GM18526 (cell line): ENCODE measurements around the gene SPRR3.

ENCODE experiments used
- POLR2A ChIP-seq: IDR thresholded peaks from 3 replicates; pipeline ENCODE4 v1.6.1; 2011; ENCODE audit not compliant: insufficient read length; ENCODE audit errors: extremely low read depth

The SPRR3 gene, protein sequence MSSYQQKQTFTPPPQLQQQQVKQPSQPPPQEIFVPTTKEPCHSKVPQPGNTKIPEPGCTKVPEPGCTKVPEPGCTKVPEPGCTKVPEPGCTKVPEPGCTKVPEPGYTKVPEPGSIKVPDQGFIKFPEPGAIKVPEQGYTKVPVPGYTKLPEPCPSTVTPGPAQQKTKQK

DNA sequence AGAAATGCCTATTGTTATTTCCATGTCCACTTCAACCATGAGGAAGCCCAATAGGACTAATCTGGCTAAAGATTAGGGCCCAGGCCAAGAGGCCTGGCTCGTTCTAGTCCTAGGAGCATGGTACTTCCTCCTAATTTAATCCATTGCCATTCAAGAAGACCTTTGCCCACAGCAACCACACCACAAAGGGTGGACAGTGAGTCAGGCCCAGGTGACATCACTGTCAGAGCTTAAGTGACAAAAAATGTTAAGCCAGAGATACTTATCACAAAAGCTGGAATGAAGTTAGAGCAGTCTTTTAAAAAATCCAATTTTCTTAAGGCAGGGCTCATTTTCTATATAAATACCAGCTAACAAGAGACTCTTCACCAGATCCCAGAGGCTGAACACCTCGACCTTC lies at the start of gene SPRR3:
SPRR3 (plus strand) TSS at position 368 of the 400 bp plus-strand sequence. CDS start 1,272 bp downstream, outside the sequence.
- TF ChIP-seq POLR2A: no peak

DNA sequence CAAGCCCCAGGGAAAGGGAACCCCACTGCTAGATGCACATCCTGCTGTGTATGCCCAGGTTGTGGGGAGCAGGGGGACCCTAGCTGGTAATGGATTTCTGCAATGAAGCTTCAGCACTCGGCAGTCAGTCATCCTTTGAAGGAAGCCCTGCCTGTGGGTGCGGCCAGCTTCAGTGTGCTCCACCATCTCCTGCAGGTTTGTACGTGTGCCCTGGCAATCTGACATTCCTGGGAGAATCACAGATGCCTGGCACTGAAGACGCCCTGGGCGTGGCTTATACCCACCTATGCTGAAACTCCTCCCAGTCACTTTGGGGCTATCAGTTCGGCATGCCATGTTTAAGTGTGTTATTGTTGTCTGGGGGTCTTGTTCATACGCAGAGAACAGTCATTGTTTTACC lies 47.8 kb upstream of the SPRR3 start:
- no peak for TF ChIP-seq POLR2A

DNA sequence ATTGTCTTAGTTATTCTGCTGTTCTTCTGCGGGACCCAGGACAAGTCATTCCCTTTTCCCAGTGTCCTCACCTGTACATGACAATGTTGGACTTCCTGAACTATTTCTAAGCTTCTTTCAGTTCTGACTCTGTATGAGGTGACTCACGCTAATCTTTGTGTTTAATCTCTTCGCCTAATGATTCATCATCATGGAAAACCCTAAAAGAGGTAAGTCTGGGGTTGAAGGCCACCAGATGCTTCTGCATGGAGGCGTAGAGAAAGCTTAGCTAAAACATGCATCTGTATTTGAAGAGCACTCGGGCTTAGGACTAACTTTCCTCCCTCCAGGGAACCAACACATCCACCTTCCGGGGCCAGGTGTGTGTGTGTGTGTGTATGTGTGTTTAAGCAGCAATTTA lies 47.1 kb upstream of the SPRR3 start:
- no peak for TF ChIP-seq POLR2A

DNA sequence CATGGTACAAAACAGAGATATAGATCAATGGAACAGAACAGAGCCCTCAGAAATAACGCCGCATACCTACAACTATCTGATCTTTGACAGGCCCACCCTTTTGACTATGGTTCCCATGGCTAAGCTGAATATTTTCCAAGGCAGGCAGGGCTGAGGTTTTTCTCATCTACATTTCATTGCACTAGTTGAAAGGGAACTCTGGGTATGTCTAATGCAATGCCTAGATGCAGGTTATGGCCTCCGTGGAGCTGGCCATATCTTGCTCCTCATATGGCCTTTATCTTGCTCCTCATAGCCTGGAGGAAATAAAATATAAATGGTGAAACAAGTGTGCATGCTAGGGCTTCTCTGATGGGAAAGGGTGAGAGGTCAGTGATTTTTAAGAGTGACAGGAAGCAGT lies 44.0 kb upstream of the SPRR3 start:
- TF ChIP-seq POLR2A: no peak

DNA sequence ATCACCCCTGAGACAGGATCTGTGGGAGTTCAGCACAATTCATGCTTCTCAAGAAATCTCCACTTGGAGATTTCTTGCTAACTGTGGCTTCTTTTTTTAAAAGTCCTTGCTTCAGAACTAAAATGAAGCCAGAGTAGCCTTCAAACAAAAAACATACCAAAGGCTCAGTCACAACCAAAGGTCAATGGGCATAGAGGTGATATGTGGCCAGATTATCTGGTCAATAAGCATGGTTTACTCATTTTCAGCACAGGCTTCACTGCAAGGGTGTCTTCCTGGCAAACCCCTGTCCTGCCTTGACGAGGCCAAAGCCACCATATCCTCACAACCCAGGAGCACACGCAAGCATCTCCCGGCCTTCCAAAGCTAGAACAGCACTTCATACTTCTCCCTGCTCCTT lies 42.3 kb upstream of the SPRR3 start:
- TF ChIP-seq POLR2A: no peak

DNA sequence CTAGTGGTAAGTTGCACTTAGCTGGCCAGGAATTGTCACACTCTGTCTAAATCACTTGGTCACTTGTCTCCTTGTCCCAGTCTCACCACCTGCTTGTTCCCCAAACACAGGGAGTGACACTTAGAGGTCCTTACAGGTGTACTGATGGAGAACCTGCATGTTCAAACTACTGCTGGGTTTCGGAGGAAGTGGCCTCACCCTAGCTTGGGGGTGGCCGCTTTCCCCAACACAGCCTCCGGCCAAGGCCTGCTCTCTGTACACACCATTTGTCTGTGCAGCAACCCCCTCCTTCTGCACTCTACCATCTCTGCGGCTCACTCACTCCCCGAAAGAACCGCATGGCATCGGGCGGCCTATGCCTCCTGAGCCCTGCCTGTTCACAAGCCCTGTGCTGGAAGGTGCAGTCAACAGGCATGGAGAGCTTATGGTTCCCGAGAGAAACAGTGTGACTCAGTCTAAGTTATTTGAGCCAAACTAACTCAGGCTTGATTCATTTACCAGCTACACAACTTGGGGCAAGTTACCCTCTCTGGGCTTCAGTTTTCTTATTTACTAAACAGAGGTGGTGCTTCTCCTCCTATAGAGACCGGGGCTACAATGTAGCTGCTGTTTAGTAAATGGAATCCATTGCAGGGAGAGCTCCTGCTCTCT lies 41.6 kb upstream of the SPRR3 start:
- TF ChIP-seq POLR2A: no peak

DNA sequence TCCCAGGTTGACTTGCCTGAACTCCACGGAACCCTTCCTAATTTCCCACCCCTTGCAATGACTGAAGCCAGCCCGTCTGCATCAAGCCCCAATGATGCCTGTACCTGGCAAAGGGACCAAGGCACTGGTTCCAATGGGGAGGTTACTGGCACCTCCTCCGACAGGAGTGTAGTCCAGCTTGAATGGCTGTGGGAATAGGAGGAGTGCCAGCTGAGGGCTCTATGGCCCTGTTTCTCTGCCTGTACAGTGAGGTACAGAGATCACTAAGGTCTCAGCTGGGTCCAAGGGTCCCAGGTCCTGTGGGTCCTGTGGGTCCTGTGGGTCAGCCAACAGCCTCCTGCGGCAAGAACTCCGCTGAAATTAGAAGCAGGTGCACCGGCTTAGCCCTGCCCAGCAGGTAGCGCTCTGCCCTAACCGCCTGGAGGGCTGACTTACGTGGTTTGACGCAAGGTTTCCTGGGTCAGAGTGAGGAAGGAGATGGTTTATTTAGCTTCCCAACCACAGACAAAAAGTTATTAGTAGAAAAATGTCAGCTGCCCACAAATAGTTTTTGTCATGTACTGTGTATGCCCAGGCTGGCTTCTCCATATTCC lies 41.0 kb upstream of the SPRR3 start:
- no peak for TF ChIP-seq POLR2A

DNA sequence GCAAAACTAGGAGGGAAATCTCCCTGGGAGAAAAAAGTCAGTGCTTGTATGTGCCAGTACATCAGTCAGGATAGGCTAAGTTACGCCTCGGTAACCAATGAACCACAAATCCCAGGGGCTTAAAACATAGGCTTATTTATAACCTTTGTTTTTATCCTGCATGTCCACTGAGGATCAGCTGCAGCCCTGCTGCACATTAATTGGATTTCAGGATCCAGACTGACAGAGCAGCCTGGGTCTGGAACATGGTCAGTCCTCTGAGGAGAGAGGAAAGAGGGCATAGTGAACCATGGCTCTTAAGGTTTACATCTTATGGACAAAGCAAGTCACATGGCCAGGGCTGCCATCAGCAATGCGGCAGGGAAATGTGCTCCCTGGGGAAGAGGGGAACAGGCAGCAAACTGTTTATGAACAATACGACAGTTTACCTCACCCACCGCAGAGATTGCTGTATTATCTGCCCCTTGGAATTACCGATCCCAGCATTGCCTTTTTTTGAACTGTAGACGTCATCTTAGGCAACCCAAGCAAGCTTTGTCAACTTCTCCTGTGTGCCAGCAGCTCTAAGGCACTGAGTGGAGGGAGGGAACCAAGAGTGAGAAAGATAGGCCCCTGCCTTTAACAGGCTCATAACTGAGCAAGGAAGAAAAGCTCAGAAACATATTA lies 40.2 kb upstream of the SPRR3 start:
- TF ChIP-seq POLR2A: no peak

DNA sequence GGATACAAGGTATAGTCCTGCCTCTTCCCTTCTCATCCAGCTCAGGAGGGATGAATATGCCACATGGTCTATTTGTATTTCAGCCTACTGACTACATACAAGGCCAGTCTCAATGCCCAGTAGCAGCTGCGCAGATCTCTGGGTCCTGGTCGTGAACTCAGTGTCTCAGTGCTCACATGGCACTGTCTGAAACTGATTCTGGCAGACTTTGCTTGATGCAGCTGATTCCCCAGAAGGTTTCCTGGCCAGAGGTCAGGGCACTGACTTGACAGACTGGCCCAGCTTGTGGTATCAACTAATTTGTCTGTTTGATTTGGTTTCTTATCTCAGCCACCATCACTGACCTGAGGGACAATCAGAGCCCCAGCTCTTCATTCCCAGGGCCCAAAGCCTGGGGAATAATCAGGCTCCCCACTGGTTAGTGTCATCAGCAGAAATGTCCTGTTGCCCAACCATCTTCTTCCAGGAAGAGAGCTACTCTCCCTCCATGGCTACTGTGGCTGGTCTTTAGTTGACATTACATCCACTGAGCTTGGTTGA lies 38.6 kb upstream of the SPRR3 start:
- no peak for TF ChIP-seq POLR2A

DNA sequence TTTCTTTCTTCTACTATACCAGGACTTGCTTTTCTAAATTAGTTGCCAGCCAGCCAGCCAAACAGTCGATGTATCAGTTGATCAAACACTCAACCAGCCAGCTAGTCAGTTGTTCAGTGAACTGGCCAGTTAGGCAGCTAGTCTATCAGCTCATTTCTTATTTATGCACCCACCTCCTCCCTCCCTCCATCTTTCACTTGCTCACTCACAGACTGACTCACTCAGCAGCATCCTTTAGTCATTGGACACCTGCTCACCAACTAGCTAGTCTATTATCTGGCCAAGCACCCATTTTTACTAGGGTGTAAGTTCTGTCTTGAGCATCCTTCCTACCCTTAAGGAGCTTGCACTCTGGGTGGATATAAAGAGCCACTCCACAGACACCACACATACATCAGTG lies 37.0 kb upstream of the SPRR3 start:
- TF ChIP-seq POLR2A: no peak

DNA sequence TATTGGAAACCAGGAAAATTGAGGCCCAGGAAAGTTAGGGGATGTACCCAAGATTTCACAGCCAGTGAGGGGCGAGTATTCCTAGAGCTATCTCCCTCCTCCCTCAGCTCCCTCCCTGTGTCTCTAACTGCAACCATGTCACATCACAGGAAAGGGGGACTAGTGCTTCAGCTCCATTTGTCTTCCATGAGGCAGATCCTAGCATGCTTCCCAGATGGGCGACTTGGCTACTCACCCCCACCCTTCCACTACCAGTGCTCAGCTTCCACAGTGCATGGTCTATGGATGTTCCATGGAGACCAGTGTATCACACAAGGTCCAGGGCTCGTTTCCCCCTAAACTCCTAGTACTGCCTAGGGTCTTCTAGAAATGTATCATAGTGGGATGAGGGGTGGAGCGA lies 35.7 kb upstream of the SPRR3 start:
- no peak for TF ChIP-seq POLR2A

DNA sequence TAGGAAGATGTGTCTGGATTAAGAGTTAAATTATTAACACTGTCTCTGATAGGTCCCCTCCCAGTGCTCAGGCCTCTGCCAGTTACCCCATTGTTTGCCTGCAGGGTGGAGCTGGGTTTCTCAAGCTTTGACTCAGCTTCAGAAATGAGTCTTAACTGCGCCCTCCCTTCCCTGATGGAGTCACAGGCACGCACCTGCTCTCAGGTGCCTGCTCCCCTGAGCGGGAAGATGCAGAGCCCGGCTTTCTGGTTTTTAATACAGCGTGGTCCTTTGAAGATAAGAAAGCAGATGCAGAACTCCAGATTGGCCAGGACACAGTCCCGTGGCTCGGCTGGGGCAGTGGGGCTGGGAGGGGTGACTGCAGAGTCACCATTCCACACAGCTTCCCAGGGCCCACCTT lies 34.3 kb upstream of the SPRR3 start:
- no peak for TF ChIP-seq POLR2A

DNA sequence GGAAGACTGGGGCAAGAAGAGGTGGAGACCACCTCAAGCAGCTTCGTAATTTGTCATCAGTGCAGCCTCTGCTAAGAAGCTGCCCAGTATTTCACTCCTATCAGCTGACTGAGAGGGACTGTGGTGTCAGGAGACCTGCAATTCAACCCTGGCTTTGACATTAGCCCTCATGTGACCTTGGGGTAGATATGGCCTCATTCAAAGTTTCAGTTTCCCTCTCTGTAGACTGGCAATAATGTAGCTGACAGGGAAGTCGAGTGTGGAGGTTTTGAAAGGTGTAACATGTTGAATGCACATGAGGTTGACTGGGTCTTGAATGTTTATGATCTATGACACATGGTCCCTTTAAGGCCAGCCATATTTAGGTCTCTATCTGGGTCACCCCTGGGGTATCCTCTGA lies 33.3 kb upstream of the SPRR3 start:
- TF ChIP-seq POLR2A: no peak

DNA sequence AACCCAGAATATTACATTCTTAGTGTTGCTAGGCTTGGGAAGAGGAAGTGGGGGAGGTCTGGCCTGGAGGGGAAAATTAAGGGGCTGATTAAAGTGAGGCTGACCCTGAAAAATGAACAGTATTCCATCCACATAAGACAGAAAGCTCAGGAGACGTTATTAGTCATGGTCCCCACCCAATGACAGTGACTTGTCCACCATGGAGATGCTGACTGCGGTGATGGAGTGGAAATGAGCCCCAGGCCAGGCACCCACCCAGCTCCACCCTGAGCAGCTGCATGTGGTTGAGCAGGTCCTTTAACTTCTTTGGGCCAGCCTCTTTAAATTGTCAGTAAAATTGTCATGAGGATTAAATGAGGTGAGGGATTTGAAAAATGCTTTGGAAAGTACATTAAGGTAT lies 32.5 kb upstream of the SPRR3 start:
- TF ChIP-seq POLR2A: no peak

DNA sequence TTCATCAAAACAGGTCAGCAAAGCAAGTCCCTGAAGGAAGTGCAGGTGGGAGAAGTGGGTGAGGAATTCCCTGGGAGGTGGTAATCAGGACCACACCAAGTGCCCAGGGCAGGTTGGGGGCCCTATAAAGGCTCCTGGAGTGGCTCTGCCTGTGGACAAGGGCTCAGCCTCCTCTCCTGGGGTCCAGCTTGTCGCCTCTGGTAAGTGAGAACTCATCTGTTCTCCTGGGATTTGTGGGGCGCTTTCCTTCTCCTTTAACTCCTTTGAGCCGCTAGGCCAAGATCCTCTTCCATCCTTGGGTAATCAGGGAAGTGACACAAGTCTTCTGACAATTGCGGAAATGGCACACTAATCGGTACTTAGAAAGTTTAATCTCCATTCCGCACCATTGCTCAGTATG lies 31.1 kb upstream of the SPRR3 start, which contains the start of gene SPRR4:
SPRR4 (plus strand) TSS at position 154 of the 400 bp plus-strand sequence. CDS start 1,243 bp downstream, outside the sequence.
- no peak for TF ChIP-seq POLR2A
